ENCODE measurements around the gene IGF1.
"Not testable (repeated sequence)": the region's sequence is repeated elsewhere in the genome, so short reads cannot be mapped to it uniquely, and the experiment has no call there.

IGF1 gene

GRCh38 chr12:102379346-102380162, 100.8 kb downstream of the IGF1 start:
- DNase-seq (ENCODE audit: low spot score): no peak

DNA sequence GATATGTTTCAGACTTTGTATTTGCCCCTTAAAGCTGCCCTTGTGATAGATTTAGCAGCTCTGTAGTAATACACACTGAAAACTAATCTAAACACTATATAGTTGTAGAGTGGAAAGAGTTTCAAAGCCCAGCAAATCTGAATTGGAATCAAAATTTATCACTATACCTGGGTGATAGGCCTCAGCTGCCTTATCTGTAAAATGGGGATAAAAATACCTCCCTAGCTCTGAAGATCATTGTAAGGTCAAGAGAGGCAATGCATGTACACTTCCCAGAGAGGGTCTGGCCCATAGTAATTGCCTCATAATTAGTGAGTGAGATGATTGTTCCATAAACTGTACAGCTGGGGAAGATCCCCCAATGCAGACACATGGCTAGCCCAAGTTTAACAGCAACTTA, 103.6 kb downstream of the IGF1 start:
- no peak for DNase-seq (ENCODE audit: low spot score)

- no peak for DNase-seq (ENCODE audit: low spot score)
Observed at GRCh38 chr12:102376181-102376747, 104.1 kb downstream of the IGF1 start.

GRCh38 chr12:102374190-102374589, 106.2 kb downstream of the IGF1 start:
- DNase-seq (ENCODE audit: low spot score): no peak

DNA sequence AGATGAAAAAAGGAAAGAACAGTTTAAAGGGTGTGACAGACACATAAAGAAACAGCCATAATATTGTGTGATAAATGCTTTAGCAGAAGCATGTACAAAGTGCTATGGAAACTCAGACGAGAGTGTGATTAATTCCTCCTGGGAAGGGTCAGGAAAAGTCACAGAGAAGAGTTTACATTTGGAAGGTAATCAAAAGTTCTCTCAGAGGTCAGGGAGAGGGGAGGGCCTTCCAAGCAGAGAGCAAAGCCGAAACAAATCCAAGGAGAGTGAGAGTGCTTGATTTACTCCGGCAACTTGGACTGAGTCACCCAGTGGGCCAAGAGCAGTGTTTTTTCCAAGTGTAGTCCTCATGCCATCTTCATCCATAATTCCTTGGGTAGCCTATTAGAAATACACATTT, 108.3 kb downstream of the IGF1 start:
- no peak for DNase-seq (ENCODE audit: low spot score)

- DNase-seq (ENCODE audit: low spot score): no peak
Observed at GRCh38 chr12:102371165-102371564, 109.2 kb downstream of the IGF1 start.

DNA sequence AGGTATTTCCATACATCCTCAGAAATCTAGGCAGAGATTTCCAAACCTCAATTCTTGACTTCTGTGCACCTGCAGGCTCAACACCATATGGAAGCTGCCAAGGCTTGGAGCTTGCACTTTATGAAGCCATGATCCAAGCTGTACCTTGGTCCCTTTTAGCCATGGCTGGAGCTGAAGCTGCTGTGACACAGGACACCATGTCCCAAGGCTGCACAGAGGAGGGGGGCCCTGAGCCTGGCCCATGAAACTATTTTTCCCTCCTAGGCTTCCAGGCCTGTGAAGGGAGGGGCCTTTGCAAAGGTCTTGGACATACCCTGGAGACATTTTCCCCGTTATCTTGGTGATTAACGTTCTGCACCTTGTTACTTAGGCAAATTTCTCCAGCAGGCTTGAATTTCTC, 110.5 kb downstream of the IGF1 start:
- DNase-seq (ENCODE audit: low spot score): no peak

DNA sequence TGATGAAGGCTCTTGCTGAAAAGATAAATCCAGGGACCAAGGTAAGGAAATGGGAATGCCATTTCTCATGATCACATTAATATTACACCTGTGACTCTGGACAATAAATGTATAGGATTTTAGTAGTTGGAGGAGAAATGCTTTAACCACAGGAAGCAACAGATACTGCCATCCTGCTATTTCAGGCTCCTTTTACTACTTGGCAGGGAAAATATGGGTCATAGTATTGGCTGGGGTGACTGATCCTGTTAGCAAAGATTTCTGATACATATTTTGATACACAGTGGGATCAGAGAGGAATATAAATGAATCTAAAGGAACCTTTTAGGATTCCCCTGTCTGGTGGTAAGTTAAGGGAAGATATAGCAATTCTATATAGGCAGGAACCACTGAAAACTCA, 115.0 kb downstream of the IGF1 start:
- DNase-seq (ENCODE audit: low spot score): no peak

DNA sequence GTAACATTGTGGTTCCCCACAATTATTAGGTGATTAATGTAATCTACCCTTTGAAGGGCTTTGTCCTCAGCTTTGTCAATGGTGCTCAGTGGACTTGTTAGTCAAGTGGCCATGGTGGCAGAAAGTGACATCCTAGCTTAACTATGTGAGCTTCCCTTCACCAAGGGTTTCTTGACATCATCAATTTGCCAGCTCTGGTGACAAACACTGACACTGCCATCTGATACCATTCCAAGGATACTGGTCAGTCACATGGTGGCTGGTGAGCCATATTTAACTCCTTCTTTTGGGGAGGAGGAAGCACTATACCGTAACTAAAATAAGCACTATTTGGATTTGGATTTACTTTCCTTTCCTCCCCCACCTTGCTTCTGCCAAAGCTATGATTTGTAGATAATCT, 115.7 kb downstream of the IGF1 start:
- DNase-seq (ENCODE audit: low spot score): no peak

GRCh38 chr12:102356690-102357089, 123.7 kb downstream of the IGF1 start:
- DNase-seq (ENCODE audit: low spot score): no peak

DNA sequence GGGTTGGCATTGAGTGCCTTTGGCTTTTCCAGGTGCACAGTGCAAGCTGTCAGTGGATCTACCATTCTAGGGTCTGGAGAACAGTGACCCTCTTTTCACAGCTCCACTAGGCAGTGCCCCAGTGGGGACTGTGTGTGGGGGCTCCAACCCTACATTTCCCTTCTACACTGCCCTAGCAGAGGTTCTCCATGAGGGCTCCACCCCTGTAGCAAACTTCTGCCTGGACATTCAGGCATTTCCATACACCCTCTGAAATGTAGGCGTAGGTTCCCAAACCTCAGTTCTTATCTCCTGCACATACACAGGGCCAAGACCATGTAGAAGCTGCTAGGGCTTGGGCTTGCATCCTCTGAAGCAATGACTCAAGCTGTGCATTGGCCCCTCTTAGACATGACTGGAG, 126.1 kb downstream of the IGF1 start:
- not testable (repeated sequence) for DNase-seq (ENCODE audit: low spot score)

DNA sequence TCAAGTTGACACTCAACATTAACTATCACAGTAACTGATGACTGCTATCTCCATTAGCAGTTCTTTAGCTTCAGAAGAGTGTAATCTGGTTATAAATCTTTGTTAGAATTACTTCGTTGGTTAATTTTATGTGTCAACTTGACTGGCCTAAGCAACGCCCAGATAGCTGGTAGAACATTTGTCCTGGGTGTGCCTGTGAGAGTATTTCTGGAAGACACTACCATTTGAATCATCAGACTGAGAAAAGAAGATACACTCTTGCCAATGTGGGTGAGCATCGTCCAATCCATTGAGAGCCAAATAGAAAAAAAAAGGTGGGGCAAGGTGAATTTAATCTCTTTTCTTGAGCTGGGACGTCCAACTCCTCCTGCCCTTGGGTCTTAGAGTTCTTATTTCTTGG, 129.0 kb downstream of the IGF1 start:
- no peak for DNase-seq (ENCODE audit: low spot score)

- DNase-seq (ENCODE audit: low spot score): no peak
Observed at GRCh38 chr12:102350070-102350469, 130.3 kb downstream of the IGF1 start.

GRCh38 chr12:102349079-102349478, 131.3 kb downstream of the IGF1 start:
- DNase-seq (ENCODE audit: low spot score): no peak

DNA sequence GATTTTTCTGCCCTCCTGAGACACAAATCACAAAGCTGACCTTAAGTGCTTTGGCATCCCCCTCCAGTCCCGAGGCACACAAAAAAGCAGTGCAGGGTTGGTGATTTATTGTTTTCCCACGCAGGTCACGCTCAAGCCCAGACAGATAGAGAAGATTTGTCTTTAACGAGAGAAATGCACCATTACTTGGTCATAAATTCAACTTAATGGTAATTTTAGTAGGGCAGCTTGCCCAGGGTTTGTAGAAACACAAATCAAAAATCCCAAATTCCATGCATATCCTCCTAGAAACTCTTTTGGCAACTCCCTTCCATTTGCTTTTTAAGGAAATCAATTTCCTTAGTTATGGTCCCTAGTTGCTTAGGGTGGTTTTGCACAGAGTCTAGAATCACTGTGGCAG, 132.6 kb downstream of the IGF1 start:
- no peak for DNase-seq (ENCODE audit: low spot score)

Data from SW480 (cell line).